Sigmoid colon (tissue), 7 donors: ENCODE data around the gene SLC25A11. TPM values are rescaled to one million over a fixed set of nuclear protein-coding genes. Genes with fewer than 3 reads are reported as not detected.

Experiments used
- DNase-seq: peaks from one replicate; pipeline ENCODE4 v3.0.0-alpha.2; 2019
- H3K27ac ChIP-seq, 4 donors: fragments of 200-600 bp; sonication (generic); one replicate each; pipeline ENCODE4 v1.5.1; 2016 to 2019; ENCODE audit warnings: mild to moderate bottlenecking in 1 of 4
- H3K27me3 ChIP-seq, 3 donors: fragments of 200-600 bp; sonication (generic); one replicate each; pipeline ENCODE4 v1.5.1; 2019; ENCODE audit warnings: mild to moderate bottlenecking in 1 of 3
- H3K36me3 ChIP-seq, 4 donors: fragments of 200-600 bp; sonication (generic); one replicate each; pipeline ENCODE4 v1.5.1; 2016 to 2019
- H3K4me1 ChIP-seq, 4 donors: fragments of 200-600 bp; sonication (generic); one replicate each; pipeline ENCODE4 v1.5.1; 2017 to 2019
- H3K4me3 ChIP-seq, 4 donors: fragments of 200-600 bp; sonication (generic); one replicate each; pipeline ENCODE4 v1.5.1; 2017 to 2019; ENCODE audit warnings: mild to moderate bottlenecking in 2 of 4, moderate library complexity in 1 of 4
- H3K9me3 ChIP-seq, 4 donors: fragments of 200-600 bp in 3 of 4; sonication (generic) in 3 of 4; one replicate each; pipeline versions ENCODE4 v1.5.1 to v1.6.1; 2013 to 2019
- CTCF ChIP-seq, 4 experiments: fragments of 450-650 bp in 3 of 4; fragments of 200-600 bp in 1 of 4; IDR thresholded peaks; one replicate each; pipeline ENCODE4 v1.5.1; 2016 to 2019; ENCODE audit warnings: antibody characterized with exemption in 4 of 4, mild to moderate bottlenecking in 3 of 4, moderate library complexity in 2 of 4
- EP300 ChIP-seq, 4 donors: sonication (generic); formaldehyde crosslinking; IDR thresholded peaks; one replicate each; pipeline ENCODE4 v1.6.1; 2017; ENCODE audit warnings: antibody characterized with exemption in 4 of 4
- POLR2A ChIP-seq, 2 donors: fragments of 450-650 bp; IDR thresholded peaks; one replicate each; pipeline ENCODE4 v1.6.1; 2016; ENCODE audit warnings: antibody characterized with exemption in 2 of 2, mild to moderate bottlenecking in 2 of 2, moderate library complexity in 2 of 2
- POLR2AphosphoS5 ChIP-seq, 4 donors: sonication (generic); formaldehyde crosslinking; IDR thresholded peaks; one replicate each; pipeline ENCODE4 v1.6.1; 2017; ENCODE audit warnings: antibody characterized with exemption in 4 of 4
- WGBS, 2 donors: extraction: QIAGEN DNeasy Blood & Tissue Kit; methylation state at CpG; one replicate each; pipeline ENCODE4 v1.1.7; 2013; 5-methylcytosine and 5-hydroxymethylcytosine counted together
- intact Hi-C: fragments of 100-400 bp; cut with DNase I; formaldehyde crosslinking; loops from one replicate; pipeline ENCODE4 v1.15.1; 2023
- polyA plus RNA-seq, 3 donors: library from polyadenylated mRNA; stranded (reverse); fragments of 200-250 nt; gene quantifications; one replicate each; pipeline ENCODE4 v1.2.3, GENCODE V29; 2013
- total RNA-seq, 4 donors: library from RNA; depleted of rRNA; stranded (reverse); fragments of >200 nt; gene quantifications; one replicate each; pipeline ENCODE4 v1.1.0, GENCODE V29; 2016
- donor health status: healthy with polysubstance abuse.
- donor health status: Bipolar disorder and iron deficiency.
- donor health status: healthy.

SLC25A11 gene
- total and polyA plus RNA-seq, 7 donors: 41.0 to 82.8 (median 57.7) TPM

- no peak for DNase-seq
- H3K27me3 ChIP-seq: no peaks in the 10 kb centered on the region
- peak overlapping the region in 3 of 4 donors; percentile 5 to 42 (median 42) for H3K27ac ChIP-seq
- no peak overlapping the region for H3K4me3 ChIP-seq
- WGBS, 2 donors: 28 to 38% methylated on average over 14 of the region's 14 CpGs
- intact Hi-C loops: no loop called here
- peaks cover 13 to 27% (median 16%) of the 10 kb centered on the region in 4 donors for H3K36me3 ChIP-seq
- peaks cover 0 to 30% (median 24%) of the 10 kb centered on the region in 4 donors for H3K4me1 ChIP-seq
- TF ChIP-seq POLR2A (IDR thresholded peaks at IDR 0.05) (no peak), CTCF (IDR thresholded peaks at IDR 0.05) (peak in 1 of 4 experiments; percentile 6), EP300 (IDR thresholded peaks at IDR 0.05) (no peak)
- no peaks in the 10 kb centered on the region for H3K9me3 ChIP-seq
Measured at GRCh38 chr17:4934173-4934979, 5.5 kb downstream of the SLC25A11 start.

- WGBS, 2 donors: 74 to 80% methylated on average over 16 of the region's 16 CpGs
- Histone ChIP-seq H3K36me3 (peaks cover 13 to 27% (median 16%) of the 10 kb centered on the region in 4 donors), H3K9me3 (no peaks in the 10 kb centered on the region), H3K27me3 (no peaks in the 10 kb centered on the region), H3K27ac (no peak overlapping the region), H3K4me1 (peaks cover 0 to 23% (median 17%) of the 10 kb centered on the region in 4 donors), H3K4me3 (no peak overlapping the region)
- TF ChIP-seq POLR2A (IDR thresholded peaks at IDR 0.05): no peak
- no peak for TF ChIP-seq POLR2AphosphoS5 (IDR thresholded peaks at IDR 0.05)
- no peak for TF ChIP-seq CTCF (IDR thresholded peaks at IDR 0.05)
- no peak for TF ChIP-seq EP300 (IDR thresholded peaks at IDR 0.05)
- DNase-seq: no peak
- intact Hi-C loops: no loop called here
Measured at GRCh38 chr17:4933646-4934045, 6.2 kb downstream of the SLC25A11 start.

DNA sequence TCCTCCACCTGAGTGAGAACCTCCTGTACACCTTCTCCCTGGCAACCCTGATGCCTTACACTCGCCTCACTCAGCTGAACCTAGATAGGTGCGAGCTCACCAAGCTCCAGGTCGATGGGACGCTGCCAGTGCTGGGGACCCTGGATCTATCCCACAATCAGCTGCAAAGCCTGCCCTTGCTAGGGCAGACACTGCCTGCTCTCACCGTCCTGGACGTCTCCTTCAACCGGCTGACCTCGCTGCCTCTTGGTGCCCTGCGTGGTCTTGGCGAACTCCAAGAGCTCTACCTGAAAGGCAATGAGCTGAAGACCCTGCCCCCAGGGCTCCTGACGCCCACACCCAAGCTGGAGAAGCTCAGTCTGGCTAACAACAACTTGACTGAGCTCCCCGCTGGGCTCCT is 7.1 kb downstream of the SLC25A11 start:
- DNase-seq: no peak
- intact Hi-C loops: no loop called here
- H3K4me3 ChIP-seq: no peak overlapping the region
- 91 to 95% methylated on average over 12 of the region's 12 CpGs for WGBS, 2 donors
- H3K27ac ChIP-seq: no peak overlapping the region
- no peaks in the 10 kb centered on the region for H3K9me3 ChIP-seq
- peaks cover 0 to 14% (median 9%) of the 10 kb centered on the region in 4 donors for H3K4me1 ChIP-seq
- no peaks in the 10 kb centered on the region for H3K27me3 ChIP-seq
- peaks cover 6 to 20% (median 12%) of the 10 kb centered on the region in 4 donors for H3K36me3 ChIP-seq
- TF ChIP-seq EP300 (IDR thresholded peaks at IDR 0.05) (no peak), CTCF (IDR thresholded peaks at IDR 0.05) (no peak), POLR2A (IDR thresholded peaks at IDR 0.05) (no peak), POLR2AphosphoS5 (IDR thresholded peaks at IDR 0.05) (no peak)

- Histone ChIP-seq H3K9me3 (no peaks in the 10 kb centered on the region), H3K36me3 (peaks cover 0 to 12% (median 4%) of the 10 kb centered on the region in 4 donors), H3K27me3 (no peaks in the 10 kb centered on the region), H3K27ac (no peak within 1 kb of the TSS), H3K4me3 (no peak within 1 kb of the TSS), H3K4me1 (peaks cover 0 to 9% (median 8%) of the 10 kb centered on the region in 4 donors)
- WGBS, 2 donors: 73 to 87% methylated on average over 14 of the region's 14 CpGs
- no peak for TF ChIP-seq POLR2AphosphoS5 (IDR thresholded peaks at IDR 0.05)
- TF ChIP-seq CTCF (IDR thresholded peaks at IDR 0.05): no peak
- no peak for TF ChIP-seq EP300 (IDR thresholded peaks at IDR 0.05)
- no peak for TF ChIP-seq POLR2A (IDR thresholded peaks at IDR 0.05)
- intact Hi-C loops: no loop called here
- DNase-seq: no peak
Measured at GRCh38 chr17:4931963-4932362, 7.9 kb downstream of the SLC25A11 start, which contains the start of gene GP1BA. GP1BA (plus strand) TSS chr17:4932277; CDS start chr17:4932605, 328 bp downstream.
